Fibroblast of lung (primary cell): ENCODE measurements around the gene ZNF408. TPM values are rescaled to one million over a fixed set of nuclear protein-coding genes. Genes with fewer than 3 reads are reported as not detected.

Experiments
- DNase-seq, 2 donors: peaks; one replicate each; pipeline versions ENCODE4 v3.0.0 to v3.0.0-alpha.2; 2010; ENCODE audit warnings: low read depth in 2 of 2
- H2AFZ ChIP-seq: 2 replicates; pipeline ENCODE4 v1.5.1; 2012; ENCODE audit warnings: low read length, control low read depth, inconsistent platforms
- H3K27ac ChIP-seq: 2 replicates; pipeline ENCODE4 v1.5.1; 2011; ENCODE audit warnings: low read length, control low read depth; ENCODE audit not compliant: insufficient read depth
- H3K27me3 ChIP-seq: 2 replicates; pipeline ENCODE4 v1.5.1; 2011; ENCODE audit warnings: mild to moderate bottlenecking, low read length; ENCODE audit not compliant: control insufficient read depth, insufficient read depth
- H3K36me3 ChIP-seq: 2 replicates; pipeline ENCODE4 v1.5.1; 2011; ENCODE audit warnings: low read length; ENCODE audit not compliant: control insufficient read depth, insufficient read depth
- H3K4me1 ChIP-seq: 2 replicates; pipeline ENCODE4 v1.5.1; 2011; ENCODE audit warnings: low read length; ENCODE audit not compliant: control insufficient read depth, insufficient read depth; ENCODE audit errors: extremely low read depth
- H3K4me2 ChIP-seq: 2 replicates; pipeline ENCODE4 v1.5.1; 2011; ENCODE audit warnings: low read length, control low read depth; ENCODE audit not compliant: insufficient read depth; ENCODE audit errors: extremely low read depth
- H3K4me3 ChIP-seq, 4 experiments: fragments of 200-600 bp in 1 of 4; sonication (generic) in 1 of 4; replicated peaks in 1 of 4; 2 replicates each; pipeline ENCODE4 v1.5.1; 2011 to 2016; ENCODE audit warnings: low read length in 4 of 4, low read depth in 3 of 4, mild to moderate bottlenecking in 3 of 4, control low read depth in 2 of 4, inconsistent platforms in 1 of 4, mixed read lengths in 1 of 4; ENCODE audit not compliant: insufficient read depth in 1 of 4; ENCODE audit errors: control extremely low read depth in 1 of 4
- H3K79me2 ChIP-seq: 2 replicates; pipeline ENCODE4 v1.5.1; 2012; ENCODE audit warnings: mild to moderate bottlenecking, low read length, inconsistent platforms; ENCODE audit not compliant: control insufficient read depth, insufficient read depth
- H3K9ac ChIP-seq: 2 replicates; pipeline ENCODE4 v1.5.1; 2011; ENCODE audit warnings: mild to moderate bottlenecking, low read length, control low read depth; ENCODE audit not compliant: insufficient read depth
- H3K9me3 ChIP-seq: 2 replicates; pipeline ENCODE4 v1.5.1; 2012; ENCODE audit warnings: low read depth, low read length; ENCODE audit not compliant: control insufficient read depth, insufficient read depth
- H4K20me1 ChIP-seq: 2 replicates; pipeline ENCODE4 v1.5.1; 2011; ENCODE audit warnings: low read length; ENCODE audit not compliant: control insufficient read depth, insufficient read depth; ENCODE audit errors: extremely low read depth
- CTCF ChIP-seq, 2 donors: IDR thresholded peaks in 1 of 2; conservative IDR thresholded peaks in 1 of 2; 1 replicate in 1 of 2; 2 replicates in 1 of 2; pipeline ENCODE4 v1.5.1; 2011 to 2012; ENCODE audit warnings: low read length in 2 of 2, control low read depth in 1 of 2, inconsistent platforms in 1 of 2, low read depth in 1 of 2, mild to moderate bottlenecking in 1 of 2
- EZH2 ChIP-seq: IDR thresholded peaks from 2 replicates; pipeline ENCODE4 v1.5.1; 2012; ENCODE audit warnings: low read length, control low read depth, mild to moderate bottlenecking; ENCODE audit errors: missing control alignments
- polyA minus RNA-seq: library from RNA; depleted of rRNA, polyadenylated mRNA; stranded (reverse); fragments of >200 nt; gene quantifications from 2 replicates; pipeline ENCODE4 v1.2.3, GENCODE V29; 2011; ENCODE audit warnings: low replicate concordance
- polyA plus RNA-seq, 2 donors: library from polyadenylated mRNA; depleted of rRNA in 1 of 2; stranded (reverse) in 1 of 2; unstranded in 1 of 2; fragments of >200 nt; gene quantifications; 2 replicates each; pipeline ENCODE4 v1.2.1, GENCODE V29; 2011 to 2012; ENCODE audit warnings: missing spikeins in 1 of 2
- total RNA-seq: library from RNA; depleted of rRNA; stranded (reverse); fragments of >200 nt; gene quantifications from 2 replicates; pipeline ENCODE4 v1.2.1, GENCODE V29; 2014

Gene ZNF408
- total RNA-seq (6.9 and 7.9 TPM in 2 replicates), polyA plus RNA-seq (4.2 and 5.9 TPM in 2 replicates), polyA minus RNA-seq (6.3 and 12.7 TPM in 2 replicates)
- 6.1 and 8.3 TPM in 2 replicates for polyA plus RNA-seq (2012)

GRCh38 chr11:46700241-46701077 is at the start of gene ZNF408, which contains the start of gene ARHGAP1:
Gene ZNF408 (plus strand): TSS chr11:46701031. CDS start chr11:46701048, 17 bp downstream.
Gene ARHGAP1 (minus strand): TSS chr11:46700619. CDS start chr11:46696107, 4,512 bp downstream.
- Histone ChIP-seq H3K27me3 (no peaks in the 10 kb centered on the region), H4K20me1 (no peaks in the 10 kb centered on the region), H3K9ac (peak within 1 kb of the TSS; percentile 78), H2AFZ (peak within 1 kb of the TSS; percentile 75), H3K9me3 (no peaks in the 10 kb centered on the region), H3K79me2 (peaks cover 50% of the 10 kb centered on the region), H3K4me3 (peak within 1 kb of the TSS; percentile 88 to 100 (median 93)), H3K27ac (peak within 1 kb of the TSS; percentile 89), H3K4me1 (peaks cover 7% of the 10 kb centered on the region), H3K4me2 (peak within 1 kb of the TSS; percentile 90), H3K36me3 (peaks cover 23% of the 10 kb centered on the region)
- TF ChIP-seq CTCF (conservative IDR thresholded peaks at IDR 0.05 in 1 of 2, IDR thresholded peaks at IDR 0.05 in 1 of 2; ENCODE audit: low read depth in 1 of 2, low read length in 2 of 2) (no peak), EZH2 (no peak)
- peak; percentile 99 for DNase-seq

- Histone ChIP-seq H3K4me2 (no peak overlapping the region), H2AFZ (no peak overlapping the region), H4K20me1 (no peaks in the 10 kb centered on the region), H3K79me2 (no peaks in the 10 kb centered on the region), H3K36me3 (peaks cover 9% of the 10 kb centered on the region), H3K27ac (no peak overlapping the region), H3K9me3 (no peaks in the 10 kb centered on the region), H3K9ac (no peak overlapping the region), H3K27me3 (no peaks in the 10 kb centered on the region), H3K4me3 (no peak overlapping the region), H3K4me1 (no peaks in the 10 kb centered on the region)
- DNase-seq: no peak
- TF ChIP-seq EZH2 (no peak), CTCF (conservative IDR thresholded peaks at IDR 0.05 in 1 of 2, IDR thresholded peaks at IDR 0.05 in 1 of 2; ENCODE audit: low read depth in 1 of 2, low read length in 2 of 2) (no peak)
Measured at GRCh38 chr11:46655631-46656030, 45.2 kb upstream of the ZNF408 start.

GRCh38 chr11:46657186-46657585 is 43.6 kb upstream of the ZNF408 start:
- no peak for DNase-seq
- no peaks in the 10 kb centered on the region for H3K27me3 ChIP-seq
- no peak overlapping the region for H3K9ac ChIP-seq
- no peaks in the 10 kb centered on the region for H4K20me1 ChIP-seq
- H2AFZ ChIP-seq: no peak overlapping the region
- no peak overlapping the region for H3K4me2 ChIP-seq
- peaks cover 3% of the 10 kb centered on the region for H3K36me3 ChIP-seq
- H3K79me2 ChIP-seq: no peaks in the 10 kb centered on the region
- H3K4me1 ChIP-seq: no peaks in the 10 kb centered on the region
- TF ChIP-seq EZH2 (no peak), CTCF (conservative IDR thresholded peaks at IDR 0.05 in 1 of 2, IDR thresholded peaks at IDR 0.05 in 1 of 2; ENCODE audit: low read depth in 1 of 2, low read length in 2 of 2) (no peak)
- no peaks in the 10 kb centered on the region for H3K9me3 ChIP-seq
- H3K4me3 ChIP-seq: no peak overlapping the region
- H3K27ac ChIP-seq: no peak overlapping the region
